ENCODE measurements around the gene NBPF3.

DNA sequence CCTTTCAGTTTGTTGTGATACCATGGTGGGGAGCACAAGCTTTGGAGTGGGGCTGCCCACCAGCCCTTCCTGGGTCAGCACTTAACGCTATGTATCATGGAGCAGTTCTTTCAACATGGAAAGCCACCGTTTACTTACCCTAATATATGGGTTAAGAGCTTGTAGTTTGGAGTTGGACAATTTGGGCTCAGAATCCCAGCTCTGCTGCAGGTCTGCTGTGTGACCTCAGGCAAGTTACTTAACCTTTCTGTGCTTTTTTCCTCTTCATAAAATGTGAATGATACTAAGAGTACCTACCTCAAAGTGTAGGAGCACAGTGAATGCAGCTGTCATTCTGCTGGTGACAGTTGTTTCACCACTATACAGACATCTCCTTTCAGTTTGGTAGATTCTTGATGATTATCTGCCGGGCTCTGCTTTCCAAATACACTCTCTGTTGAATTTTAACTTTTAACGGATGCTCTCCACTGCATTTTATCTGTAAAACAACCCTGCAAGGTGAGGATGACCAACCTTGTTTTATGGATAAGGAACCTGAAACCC lies 93.1 kb downstream of the NBPF3 start:
- no peak for TF ChIP-seq POLR2A (IDR thresholded peaks at IDR 0.05)
- TF ChIP-seq, protein P1, sequence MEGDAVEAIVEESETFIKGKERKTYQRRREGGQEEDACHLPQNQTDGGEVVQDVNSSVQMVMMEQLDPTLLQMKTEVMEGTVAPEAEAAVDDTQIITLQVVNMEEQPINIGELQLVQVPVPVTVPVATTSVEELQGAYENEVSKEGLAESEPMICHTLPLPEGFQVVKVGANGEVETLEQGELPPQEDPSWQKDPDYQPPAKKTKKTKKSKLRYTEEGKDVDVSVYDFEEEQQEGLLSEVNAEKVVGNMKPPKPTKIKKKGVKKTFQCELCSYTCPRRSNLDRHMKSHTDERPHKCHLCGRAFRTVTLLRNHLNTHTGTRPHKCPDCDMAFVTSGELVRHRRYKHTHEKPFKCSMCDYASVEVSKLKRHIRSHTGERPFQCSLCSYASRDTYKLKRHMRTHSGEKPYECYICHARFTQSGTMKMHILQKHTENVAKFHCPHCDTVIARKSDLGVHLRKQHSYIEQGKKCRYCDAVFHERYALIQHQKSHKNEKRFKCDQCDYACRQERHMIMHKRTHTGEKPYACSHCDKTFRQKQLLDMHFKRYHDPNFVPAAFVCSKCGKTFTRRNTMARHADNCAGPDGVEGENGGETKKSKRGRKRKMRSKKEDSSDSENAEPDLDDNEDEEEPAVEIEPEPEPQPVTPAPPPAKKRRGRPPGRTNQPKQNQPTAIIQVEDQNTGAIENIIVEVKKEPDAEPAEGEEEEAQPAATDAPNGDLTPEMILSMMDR (IDR thresholded peaks at IDR 0.05): no peak

All from uterus (tissue), 2 donors.